ENCODE measurements around the gene TAF9.

TAF9 gene

GRCh38 chr5:69315972-69316371, 53.3 kb downstream of the TAF9 start:
- no peak for DNase-seq (ENCODE audit: low read depth)
- no peak overlapping the region for H3K4me3 ChIP-seq (ENCODE audit: low read length)
- TF ChIP-seq, protein P1, sequence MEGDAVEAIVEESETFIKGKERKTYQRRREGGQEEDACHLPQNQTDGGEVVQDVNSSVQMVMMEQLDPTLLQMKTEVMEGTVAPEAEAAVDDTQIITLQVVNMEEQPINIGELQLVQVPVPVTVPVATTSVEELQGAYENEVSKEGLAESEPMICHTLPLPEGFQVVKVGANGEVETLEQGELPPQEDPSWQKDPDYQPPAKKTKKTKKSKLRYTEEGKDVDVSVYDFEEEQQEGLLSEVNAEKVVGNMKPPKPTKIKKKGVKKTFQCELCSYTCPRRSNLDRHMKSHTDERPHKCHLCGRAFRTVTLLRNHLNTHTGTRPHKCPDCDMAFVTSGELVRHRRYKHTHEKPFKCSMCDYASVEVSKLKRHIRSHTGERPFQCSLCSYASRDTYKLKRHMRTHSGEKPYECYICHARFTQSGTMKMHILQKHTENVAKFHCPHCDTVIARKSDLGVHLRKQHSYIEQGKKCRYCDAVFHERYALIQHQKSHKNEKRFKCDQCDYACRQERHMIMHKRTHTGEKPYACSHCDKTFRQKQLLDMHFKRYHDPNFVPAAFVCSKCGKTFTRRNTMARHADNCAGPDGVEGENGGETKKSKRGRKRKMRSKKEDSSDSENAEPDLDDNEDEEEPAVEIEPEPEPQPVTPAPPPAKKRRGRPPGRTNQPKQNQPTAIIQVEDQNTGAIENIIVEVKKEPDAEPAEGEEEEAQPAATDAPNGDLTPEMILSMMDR (IDR thresholded peaks at IDR 0.05; ENCODE audit: insufficient read depth, low read depth, low read length, missing control alignments), result no peak

Data from epithelial cell of esophagus (primary cell).